Lung microvascular endothelial cell (primary cell): ENCODE measurements around the gene SPATA13. TPM values are rescaled to one million over a fixed set of nuclear protein-coding genes. Genes with fewer than 3 reads are reported as not detected.
"Not testable (repeated sequence)": the region's sequence is repeated elsewhere in the genome, so short reads cannot be mapped to it uniquely, and the experiment has no call there.

ENCODE experiments used
- DNase-seq, 2 donors: peaks; one replicate each; pipeline versions ENCODE4 v3.0.0 to v3.0.0-alpha.2; 2010; ENCODE audit warnings: low read depth in 2 of 2
- total RNA-seq: library from RNA; depleted of rRNA; stranded (reverse); fragments of >200 nt; gene quantifications from 2 replicates; pipeline ENCODE4 v1.2.1, GENCODE V29; 2014

Gene SPATA13
- total RNA-seq, 1 donor from 2014 or later, result 0.99 TPM

GRCh38 chr13:24194447-24194846, 33.9 kb downstream of the SPATA13 start:
- no peak for DNase-seq

- no peak for DNase-seq
These were observed 35.1 kb downstream of the SPATA13 start for GRCh38 chr13:24195626-24196025.

GRCh38 chr13:24196593-24197197, 36.2 kb downstream of the SPATA13 start:
- no peak for DNase-seq

GRCh38 chr13:24199016-24199415, 38.5 kb downstream of the SPATA13 start:
- no peak for DNase-seq

GRCh38 chr13:24202215-24202614, 41.7 kb downstream of the SPATA13 start:
- no peak for DNase-seq

- no peak for DNase-seq
These were observed 42.8 kb downstream of the SPATA13 start for GRCh38 chr13:24203273-24203672.

- peak; percentile 28 to 67 for DNase-seq
These were observed 43.3 kb downstream of the SPATA13 start for GRCh38 chr13:24203811-24204210.

GRCh38 chr13:24205076-24205475, 44.6 kb downstream of the SPATA13 start:
- not testable (repeated sequence) for DNase-seq

- DNase-seq, result peak; percentile 44 to 94
These were observed 47.5 kb downstream of the SPATA13 start for GRCh38 chr13:24207841-24208667.

- no peak for DNase-seq
These were observed 48.6 kb downstream of the SPATA13 start for GRCh38 chr13:24209138-24209537.

- no peak for DNase-seq
These were observed 51.7 kb downstream of the SPATA13 start for GRCh38 chr13:24212254-24212653.

GRCh38 chr13:24212674-24213073, 52.2 kb downstream of the SPATA13 start:
- no peak for DNase-seq

GRCh38 chr13:24213932-24214331, 53.4 kb downstream of the SPATA13 start:
- DNase-seq, result no peak

- DNase-seq, result no peak
These were observed 54.0 kb downstream of the SPATA13 start for GRCh38 chr13:24214528-24214927.

GRCh38 chr13:24215126-24215525, 54.6 kb downstream of the SPATA13 start:
- no peak for DNase-seq

GRCh38 chr13:24215732-24216131, 55.2 kb downstream of the SPATA13 start:
- peak; percentile 58 to 92 for DNase-seq

- DNase-seq, result no peak
These were observed 55.7 kb downstream of the SPATA13 start for GRCh38 chr13:24216176-24216575.

- not testable (repeated sequence) for DNase-seq
These were observed 56.3 kb downstream of the SPATA13 start for GRCh38 chr13:24216779-24217178.

GRCh38 chr13:24217601-24218281, 57.2 kb downstream of the SPATA13 start:
- DNase-seq, result peak in 1 of 2 donors; percentile 24

GRCh38 chr13:24218338-24218737, 57.8 kb downstream of the SPATA13 start:
- DNase-seq, result no peak

- no peak for DNase-seq
These were observed 58.5 kb downstream of the SPATA13 start for GRCh38 chr13:24218977-24219376.

GRCh38 chr13:24220086-24220703, 59.7 kb downstream of the SPATA13 start:
- peak; percentile 74 to 84 for DNase-seq
